HepG2 (cell line): ENCODE results near the gene FUT6. TPM values are rescaled to one million over a fixed set of nuclear protein-coding genes. Genes with fewer than 3 reads are reported as not detected.

ENCODE experiments used
- BHLHE40 ChIP-seq: IDR thresholded peaks from 2 replicates; pipeline ENCODE4 v1.6.1; 2011; ENCODE audit warnings: low read length, improper control_type of control experiment
- DMAP1 ChIP-seq: IDR thresholded peaks from 2 replicates; pipeline ENCODE4 v1.6.1; 2016
- ETV5 ChIP-seq: IDR thresholded peaks from 2 replicates; pipeline ENCODE4 v1.6.1; 2018; ENCODE audit warnings: missing biosample characterization, missing genetic modification reagents, inconsistent platforms, borderline replicate concordance
- FOSL1 ChIP-seq: sonication (generic); formaldehyde crosslinking; IDR thresholded peaks from 2 replicates; pipeline ENCODE4 v1.9.0; 2021; ENCODE audit warnings: missing genetic modification reagents, borderline replicate concordance
- HOXA3 ChIP-seq: sonication (generic); formaldehyde crosslinking; IDR thresholded peaks from 2 replicates; pipeline ENCODE4 v1.5.0; 2020; ENCODE audit warnings: missing genetic modification reagents
- IKZF5 ChIP-seq: IDR thresholded peaks from 2 replicates; pipeline ENCODE4 v1.6.1; 2018; ENCODE audit warnings: missing genetic modification reagents, mild to moderate bottlenecking, missing compliant biosample characterization
- ISX ChIP-seq: sonication (generic); formaldehyde crosslinking; conservative IDR thresholded peaks from 2 replicates; pipeline ENCODE4 v1.5.0; 2020; ENCODE audit warnings: missing genetic modification reagents
- KDM6A ChIP-seq: IDR thresholded peaks from 2 replicates; pipeline ENCODE4 v1.6.1; 2016; ENCODE audit warnings: low read depth
- MEIS1 ChIP-seq: sonication (generic); formaldehyde crosslinking; IDR thresholded peaks from 2 replicates; pipeline ENCODE4 v1.9.0; 2021; ENCODE audit warnings: mild to moderate bottlenecking, missing genetic modification reagents, moderate library complexity, borderline replicate concordance
- MTF2 ChIP-seq: sonication (generic); formaldehyde crosslinking; IDR thresholded peaks from 2 replicates; pipeline ENCODE4 v1.5.0; 2020; ENCODE audit warnings: missing genetic modification reagents, borderline replicate concordance
- NFIB ChIP-seq: sonication (generic); formaldehyde crosslinking; IDR thresholded peaks from 2 replicates; pipeline ENCODE4 v1.9.0; 2021; ENCODE audit warnings: missing genetic modification reagents, mild to moderate bottlenecking, borderline replicate concordance
- NR2F6 ChIP-seq, 2 experiments: IDR thresholded peaks; 2 replicates each; pipeline ENCODE4 v1.6.1; 2016; ENCODE audit warnings: antibody characterized with exemption in 1 of 2, mild to moderate bottlenecking in 1 of 2
- REXO4 ChIP-seq: sonication (generic); formaldehyde crosslinking; IDR thresholded peaks from 2 replicates; pipeline ENCODE4 v1.8.0; 2022; ENCODE audit warnings: missing genetic modification reagents, mild to moderate bottlenecking, borderline replicate concordance
- SKI ChIP-seq: fragments of 450-650 bp; IDR thresholded peaks from one replicate; pipeline ENCODE4 v1.6.1; 2018; ENCODE audit warnings: mild to moderate bottlenecking; ENCODE audit not compliant: partially characterized antibody
- SP1 ChIP-seq, 2 experiments: fragments of 450-650 bp in 1 of 2; sonication (generic) in 1 of 2; formaldehyde crosslinking in 1 of 2; IDR thresholded peaks; 2 replicates each; pipeline versions ENCODE4 v1.4.0 to v1.6.1; 2016 to 2020; ENCODE audit warnings: missing genetic modification reagents in 1 of 2
- SYNCRIP ChIP-seq: fragments of 200-400 bp; formaldehyde crosslinking; IDR thresholded peaks from 2 replicates; pipeline ENCODE4 v1.6.1; 2018; ENCODE audit warnings: mild to moderate bottlenecking, low read depth, low read length; ENCODE audit not compliant: insufficient read depth
- TIGD3 ChIP-seq: sonication (generic); formaldehyde crosslinking; IDR thresholded peaks from 2 replicates; pipeline ENCODE4 v1.5.1; 2020; ENCODE audit warnings: mild to moderate bottlenecking, missing genetic modification reagents, borderline replicate concordance
- ZBTB42 ChIP-seq: sonication (generic); formaldehyde crosslinking; IDR thresholded peaks from 2 replicates; pipeline ENCODE4 v1.5.0; 2020; ENCODE audit warnings: mild to moderate bottlenecking, missing genetic modification reagents
- ZNF136 ChIP-seq: sonication (generic); formaldehyde crosslinking; IDR thresholded peaks from 2 replicates; pipeline ENCODE4 v1.8.1; 2022; ENCODE audit warnings: low read depth, mild to moderate bottlenecking, moderate library complexity, missing genetic modification reagents
- ZNF180 ChIP-seq: sonication (generic); formaldehyde crosslinking; IDR thresholded peaks from 2 replicates; pipeline ENCODE4 v1.4.0; 2020; ENCODE audit warnings: low read depth, missing genetic modification reagents, borderline replicate concordance
- ZNF275 ChIP-seq: sonication (generic); formaldehyde crosslinking; IDR thresholded peaks from 2 replicates; pipeline ENCODE4 v1.8.0; 2022; ENCODE audit warnings: missing genetic modification reagents, mild to moderate bottlenecking, inconsistent platforms, borderline replicate concordance
- ZNF33A ChIP-seq: sonication (generic); formaldehyde crosslinking; IDR thresholded peaks from 2 replicates; pipeline ENCODE4 v1.5.1; 2020; ENCODE audit warnings: missing genetic modification reagents, mild to moderate bottlenecking, moderate library complexity, borderline replicate concordance
- ZNF432 ChIP-seq: sonication (generic); formaldehyde crosslinking; IDR thresholded peaks from 2 replicates; pipeline ENCODE4 v1.5.0; 2020; ENCODE audit warnings: missing genetic modification reagents, mild to moderate bottlenecking, borderline replicate concordance
- ZNF567 ChIP-seq: sonication (generic); formaldehyde crosslinking; IDR thresholded peaks from 2 replicates; pipeline ENCODE4 v1.8.1; 2023; ENCODE audit warnings: mild to moderate bottlenecking, missing genetic modification reagents, borderline replicate concordance
- polyA plus RNA-seq, 8 experiments: library from polyadenylated mRNA; depleted of rRNA in 3 of 8; stranded (reverse) in 7 of 8; unstranded in 1 of 8; fragments of >200 nt; fragmentation: Illumina TruSeq in 4 of 8; extraction: Trizol in 4 of 8; gene quantifications; 2 replicates each; pipeline versions ENCODE4 v1.2.1 to v1.2.3, GENCODE V29; 2011 to 2016; ENCODE audit warnings: low read depth in 4 of 8, missing spikeins in 1 of 8, mixed read lengths in 1 of 8; ENCODE audit not compliant: insufficient read depth in 1 of 8
- total RNA-seq, 5 experiments: library from RNA; depleted of rRNA; stranded (reverse); fragments of >200 nt; fragmentation: Illumina TruSeq; extraction: Trizol; gene quantifications; 2 replicates each; pipeline ENCODE4 v1.2.3, GENCODE V29; 2016; ENCODE audit warnings: low read depth in 1 of 5
- TF ChIP-seq, protein P1 (sequence below): IDR thresholded peaks from 2 replicates; pipeline ENCODE4 v1.6.1; 2016

The FUT6 gene
- total and polyA plus RNA-seq, 2 of the 13 experiments (the other 11 are each of a cell fraction or from before 2014, with no cell fraction given), result 8.2 to 27.7 TPM

DNA sequence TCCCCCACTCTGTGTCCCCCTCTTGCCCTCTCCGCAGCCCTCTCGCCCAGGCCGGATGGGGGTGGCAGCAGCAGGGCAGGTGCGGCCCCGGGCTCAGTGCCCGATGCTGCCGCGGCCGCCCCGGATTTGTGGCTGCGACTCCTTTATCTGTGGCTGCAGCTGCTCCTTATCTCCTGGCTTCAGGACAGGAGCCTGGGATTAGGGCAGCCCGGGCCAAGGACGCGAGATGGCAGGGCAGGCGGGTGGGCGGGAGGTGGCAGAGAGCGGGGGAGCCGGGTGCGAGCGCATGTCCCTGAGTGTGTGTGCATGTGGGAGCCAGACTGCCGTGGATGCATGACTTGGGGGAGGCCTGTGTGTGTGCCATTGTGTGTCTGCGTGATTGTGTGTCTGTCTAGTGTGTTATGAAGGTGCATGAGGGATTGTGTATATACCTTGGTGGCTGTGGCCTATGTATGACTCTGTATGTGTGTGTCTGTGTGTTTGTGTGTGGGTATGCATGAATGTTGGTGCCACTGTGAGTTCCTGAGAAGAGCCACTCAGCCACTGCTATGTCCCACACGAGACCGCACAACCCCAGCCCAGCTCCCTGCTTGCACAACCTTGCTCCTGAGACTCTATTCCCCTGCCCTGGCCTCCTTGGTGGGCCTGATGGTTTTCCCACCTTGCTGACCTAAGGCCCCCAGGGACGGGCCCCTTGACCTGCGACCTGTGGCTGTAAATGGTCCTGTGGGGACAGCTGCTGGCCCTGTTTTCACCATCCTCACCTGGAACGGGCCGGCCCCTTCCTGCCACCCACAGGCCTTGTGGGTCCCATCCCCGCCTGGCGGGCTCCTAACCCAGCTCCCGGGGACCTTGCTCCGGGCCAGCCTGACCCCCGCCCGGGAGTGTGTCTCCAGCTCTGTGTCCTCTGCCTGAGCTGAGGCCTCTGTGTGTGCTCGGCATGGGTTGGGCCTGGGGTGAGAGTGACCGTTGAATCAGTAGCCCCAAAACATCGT is 40.0 kb downstream of the FUT6 start (continued):
- TF ChIP-seq DMAP1 (CRISPR knock-in tag) (no peak), ISX (no peak), IKZF5 (no peak), ZNF136 (CRISPR knock-in tag) (no peak), SP1 (IDR thresholded peaks at IDR 0.05) (no peak), SP1 (CRISPR knock-in tag; IDR thresholded peaks at IDR 0.05) (no peak), ZNF432 (CRISPR knock-in tag) (no peak), ZBTB42 (CRISPR knock-in tag) (no peak), REXO4 (no peak), ZNF275 (no peak), ETV5 (no peak), MTF2 (no peak), KDM6A (CRISPR knock-in tag) (no peak), NR2F6 (IDR thresholded peaks at IDR 0.05) (peak; percentile 36; the same call in 1 of the 2 replicates), NR2F6 (CRISPR knock-in tag; IDR thresholded peaks at IDR 0.05) (peak; percentile 51), SYNCRIP (no peak), MEIS1 (CRISPR knock-in tag) (no peak), FOSL1 (CRISPR knock-in tag) (no peak), SKI (no peak), BHLHE40 (no peak), ZNF33A (CRISPR knock-in tag) (no peak), HOXA3 (CRISPR knock-in tag) (peak; percentile 24; the same call in 1 of the 2 replicates), ZNF180 (CRISPR knock-in tag) (no peak), NFIB (CRISPR knock-in tag) (no peak), TIGD3 (CRISPR knock-in tag) (no peak), ZNF567 (CRISPR knock-in tag) (no peak)
- TF ChIP-seq, protein P1, sequence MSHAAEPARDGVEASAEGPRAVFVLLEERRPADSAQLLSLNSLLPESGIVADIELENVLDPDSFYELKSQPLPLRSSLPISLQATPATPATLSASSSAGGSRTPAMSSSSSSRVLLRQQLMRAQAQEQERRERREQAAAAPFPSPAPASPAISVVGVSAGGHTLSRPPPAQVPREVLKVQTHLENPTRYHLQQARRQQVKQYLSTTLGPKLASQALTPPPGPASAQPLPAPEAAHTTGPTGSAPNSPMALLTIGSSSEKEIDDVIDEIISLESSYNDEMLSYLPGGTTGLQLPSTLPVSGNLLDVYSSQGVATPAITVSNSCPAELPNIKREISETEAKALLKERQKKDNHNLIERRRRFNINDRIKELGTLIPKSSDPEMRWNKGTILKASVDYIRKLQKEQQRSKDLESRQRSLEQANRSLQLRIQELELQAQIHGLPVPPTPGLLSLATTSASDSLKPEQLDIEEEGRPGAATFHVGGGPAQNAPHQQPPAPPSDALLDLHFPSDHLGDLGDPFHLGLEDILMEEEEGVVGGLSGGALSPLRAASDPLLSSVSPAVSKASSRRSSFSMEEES (CRISPR knock-in tag), result no peak
